ENCODE results near the gene RAET1E. TPM values are rescaled to one million over a fixed set of nuclear protein-coding genes. Genes with fewer than 3 reads are reported as not detected.

Gene RAET1E
- total and polyA plus RNA-seq, 2 experiments from 2014 or later = not detected

DNA sequence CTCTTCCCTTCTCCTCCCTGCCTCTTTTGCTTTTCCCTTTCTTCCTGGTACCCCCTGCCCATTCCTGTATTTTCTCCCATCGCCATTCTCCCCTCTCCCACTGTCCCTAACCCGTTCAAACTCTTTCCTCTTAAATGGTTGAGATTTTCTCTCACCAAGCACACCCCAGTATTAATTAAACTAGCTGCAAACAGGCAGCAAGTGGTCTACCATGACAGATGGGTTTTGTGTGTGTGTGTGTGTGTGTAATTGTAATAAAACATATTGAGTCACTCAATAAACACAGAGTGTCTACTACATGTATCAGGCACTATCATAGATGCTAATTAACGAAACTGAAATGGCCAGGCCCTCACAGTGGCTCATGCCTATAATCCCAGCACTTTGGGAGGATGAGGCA, 6.7 kb downstream of the RAET1E start (continued):
- TF ChIP-seq, protein P1, sequence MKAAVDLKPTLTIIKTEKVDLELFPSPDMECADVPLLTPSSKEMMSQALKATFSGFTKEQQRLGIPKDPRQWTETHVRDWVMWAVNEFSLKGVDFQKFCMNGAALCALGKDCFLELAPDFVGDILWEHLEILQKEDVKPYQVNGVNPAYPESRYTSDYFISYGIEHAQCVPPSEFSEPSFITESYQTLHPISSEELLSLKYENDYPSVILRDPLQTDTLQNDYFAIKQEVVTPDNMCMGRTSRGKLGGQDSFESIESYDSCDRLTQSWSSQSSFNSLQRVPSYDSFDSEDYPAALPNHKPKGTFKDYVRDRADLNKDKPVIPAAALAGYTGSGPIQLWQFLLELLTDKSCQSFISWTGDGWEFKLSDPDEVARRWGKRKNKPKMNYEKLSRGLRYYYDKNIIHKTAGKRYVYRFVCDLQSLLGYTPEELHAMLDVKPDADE (IDR thresholded peaks at IDR 0.05) = no peak
- TF ChIP-seq ZNF331 (CRISPR knock-in tag; IDR thresholded peaks at IDR 0.05; ENCODE audit: low read depth) (no peak), EZH2phosphoT487 (IDR thresholded peaks at IDR 0.05; ENCODE audit: unreplicated experiment) (no peak), ZNF114 (CRISPR knock-in tag; IDR thresholded peaks at IDR 0.05) (no peak)
- TF ChIP-seq, protein P2, sequence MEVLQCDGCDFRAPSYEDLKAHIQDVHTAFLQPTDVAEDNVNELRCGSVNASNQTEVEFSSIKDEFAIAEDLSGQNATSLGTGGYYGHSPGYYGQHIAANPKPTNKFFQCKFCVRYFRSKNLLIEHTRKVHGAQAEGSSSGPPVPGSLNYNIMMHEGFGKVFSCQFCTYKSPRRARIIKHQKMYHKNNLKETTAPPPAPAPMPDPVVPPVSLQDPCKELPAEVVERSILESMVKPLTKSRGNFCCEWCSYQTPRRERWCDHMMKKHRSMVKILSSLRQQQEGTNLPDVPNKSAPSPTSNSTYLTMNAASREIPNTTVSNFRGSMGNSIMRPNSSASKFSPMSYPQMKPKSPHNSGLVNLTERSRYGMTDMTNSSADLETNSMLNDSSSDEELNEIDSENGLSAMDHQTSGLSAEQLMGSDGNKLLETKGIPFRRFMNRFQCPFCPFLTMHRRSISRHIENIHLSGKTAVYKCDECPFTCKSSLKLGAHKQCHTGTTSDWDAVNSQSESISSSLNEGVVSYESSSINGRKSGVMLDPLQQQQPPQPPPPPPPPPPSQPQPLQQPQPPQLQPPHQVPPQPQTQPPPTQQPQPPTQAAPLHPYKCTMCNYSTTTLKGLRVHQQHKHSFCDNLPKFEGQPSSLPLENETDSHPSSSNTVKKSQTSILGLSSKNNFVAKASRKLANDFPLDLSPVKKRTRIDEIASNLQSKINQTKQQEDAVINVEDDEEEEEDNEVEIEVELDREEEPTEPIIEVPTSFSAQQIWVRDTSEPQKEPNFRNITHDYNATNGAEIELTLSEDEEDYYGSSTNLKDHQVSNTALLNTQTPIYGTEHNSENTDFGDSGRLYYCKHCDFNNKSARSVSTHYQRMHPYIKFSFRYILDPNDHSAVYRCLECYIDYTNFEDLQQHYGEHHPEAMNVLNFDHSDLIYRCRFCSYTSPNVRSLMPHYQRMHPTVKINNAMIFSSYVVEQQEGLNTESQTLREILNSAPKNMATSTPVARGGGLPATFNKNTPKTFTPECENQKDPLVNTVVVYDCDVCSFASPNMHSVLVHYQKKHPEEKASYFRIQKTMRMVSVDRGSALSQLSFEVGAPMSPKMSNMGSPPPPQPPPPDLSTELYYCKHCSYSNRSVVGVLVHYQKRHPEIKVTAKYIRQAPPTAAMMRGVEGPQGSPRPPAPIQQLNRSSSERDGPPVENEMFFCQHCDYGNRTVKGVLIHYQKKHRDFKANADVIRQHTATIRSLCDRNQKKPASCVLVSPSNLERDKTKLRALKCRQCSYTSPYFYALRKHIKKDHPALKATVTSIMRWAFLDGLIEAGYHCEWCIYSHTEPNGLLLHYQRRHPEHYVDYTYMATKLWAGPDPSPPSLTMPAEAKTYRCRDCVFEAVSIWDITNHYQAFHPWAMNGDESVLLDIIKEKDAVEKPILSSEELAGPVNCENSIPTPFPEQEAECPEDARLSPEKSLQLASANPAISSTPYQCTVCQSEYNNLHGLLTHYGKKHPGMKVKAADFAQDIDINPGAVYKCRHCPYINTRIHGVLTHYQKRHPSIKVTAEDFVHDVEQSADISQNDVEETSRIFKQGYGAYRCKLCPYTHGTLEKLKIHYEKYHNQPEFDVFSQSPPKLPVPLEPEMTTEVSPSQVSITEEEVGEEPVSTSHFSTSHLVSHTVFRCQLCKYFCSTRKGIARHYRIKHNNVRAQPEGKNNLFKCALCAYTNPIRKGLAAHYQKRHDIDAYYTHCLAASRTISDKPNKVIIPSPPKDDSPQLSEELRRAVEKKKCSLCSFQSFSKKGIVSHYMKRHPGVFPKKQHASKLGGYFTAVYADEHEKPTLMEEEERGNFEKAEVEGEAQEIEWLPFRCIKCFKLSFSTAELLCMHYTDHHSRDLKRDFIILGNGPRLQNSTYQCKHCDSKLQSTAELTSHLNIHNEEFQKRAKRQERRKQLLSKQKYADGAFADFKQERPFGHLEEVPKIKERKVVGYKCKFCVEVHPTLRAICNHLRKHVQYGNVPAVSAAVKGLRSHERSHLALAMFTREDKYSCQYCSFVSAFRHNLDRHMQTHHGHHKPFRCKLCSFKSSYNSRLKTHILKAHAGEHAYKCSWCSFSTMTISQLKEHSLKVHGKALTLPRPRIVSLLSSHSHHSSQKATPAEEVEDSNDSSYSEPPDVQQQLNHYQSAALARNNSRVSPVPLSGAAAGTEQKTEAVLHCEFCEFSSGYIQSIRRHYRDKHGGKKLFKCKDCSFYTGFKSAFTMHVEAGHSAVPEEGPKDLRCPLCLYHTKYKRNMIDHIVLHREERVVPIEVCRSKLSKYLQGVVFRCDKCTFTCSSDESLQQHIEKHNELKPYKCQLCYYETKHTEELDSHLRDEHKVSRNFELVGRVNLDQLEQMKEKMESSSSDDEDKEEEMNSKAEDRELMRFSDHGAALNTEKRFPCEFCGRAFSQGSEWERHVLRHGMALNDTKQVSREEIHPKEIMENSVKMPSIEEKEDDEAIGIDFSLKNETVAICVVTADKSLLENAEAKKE (CRISPR knock-in tag; IDR thresholded peaks at IDR 0.05) = no peak

DNA sequence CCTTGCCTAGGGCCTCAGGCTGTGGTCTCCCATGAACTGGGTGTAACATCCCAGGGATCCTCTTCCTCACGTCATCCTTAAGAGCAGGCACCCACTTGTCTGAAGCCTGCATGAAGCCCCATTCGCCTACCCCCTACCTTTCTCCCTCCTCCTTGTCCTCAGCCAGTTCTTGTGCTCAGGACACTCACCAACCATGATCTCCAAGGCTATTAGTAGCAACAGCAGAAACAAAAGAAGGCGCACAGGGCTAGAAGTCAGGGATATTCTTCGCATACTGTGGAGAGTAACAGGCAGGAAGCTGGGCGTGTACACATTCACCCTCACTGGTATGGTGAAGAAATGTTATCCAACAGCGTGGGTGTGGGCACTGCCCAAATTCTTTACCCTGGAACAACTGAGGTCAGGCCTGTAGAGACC, 7.3 kb downstream of the RAET1E start:
- Histone ChIP-seq H4K20me1 (replicated peaks; ENCODE audit: insufficient read depth) (no peaks in the 10 kb centered on the region; the same call in 1 of the 2 replicates), H3K36me3 (ENCODE audit: insufficient read depth) (no peaks in the 10 kb centered on the region), H3K4me1 (ENCODE audit: insufficient read depth) (no peaks in the 10 kb centered on the region; the same call in 1 of the 2 replicates), H3K79me2 (replicated peaks; ENCODE audit: insufficient read depth) (no peaks in the 10 kb centered on the region), H3K4me3 (no peak overlapping the region), H3K27ac (ENCODE audit: low read depth) (no peak overlapping the region), H3K27me3 (ENCODE audit: insufficient read depth) (no peaks in the 10 kb centered on the region), H3F3A (replicated peaks; ENCODE audit: low read depth) (no peaks in the 10 kb centered on the region), H2AFZ (peak overlapping the region; percentile 5; the same call in 1 of the 2 replicates), H3K9me2 (ENCODE audit: insufficient read depth) (0 out of 2 replicates have a peak, but pooled peaks cover 3% of the 10 kb centered on the region), H3K4me2 (no peak overlapping the region)
- no peak for TF ChIP-seq ZNF331 (CRISPR knock-in tag; IDR thresholded peaks at IDR 0.05; ENCODE audit: low read depth)
- TF ChIP-seq EZH2 (IDR thresholded peaks at IDR 0.05; ENCODE audit: low read depth, unreplicated experiment) = no peak
- TF ChIP-seq, protein P1 (IDR thresholded peaks at IDR 0.05) = no peak
- peaks cover 8% of the 10 kb centered on the region; the same call in 2 of the 3 replicates for H3K4me1 Mint-ChIP-seq
- ATAC-seq (no peak), DNase-seq (ENCODE audit: low spot score) (no peak)
- H3K36me3 Mint-ChIP-seq (ENCODE audit: low read depth) = no peaks in the 10 kb centered on the region
- no peak overlapping the region for H3K4me3 Mint-ChIP-seq
- no peaks in the 10 kb centered on the region for H3K9me3 Mint-ChIP-seq
- no peak overlapping the region for H3K27ac Mint-ChIP-seq
- peaks cover 2% of the 10 kb centered on the region for H3K27me3 Mint-ChIP-seq (ENCODE audit: insufficient read depth, low read depth, poor library complexity)
